ENCODE results near the gene TSPAN18. TPM values are rescaled to one million over a fixed set of nuclear protein-coding genes. Genes with fewer than 3 reads are reported as not detected.

The TSPAN18 gene
- total RNA-seq, 6 donors from 2014 or later: 8.2 to 48.6 (median 17.5) TPM

GRCh38 chr11:44773351-44773965 lies 46.7 kb downstream of the TSPAN18 start:
- Histone ChIP-seq H3K36me3 (no peaks in the 10 kb centered on the region), H3K4me1 (peaks cover 9 to 19% (median 15%) of the 10 kb centered on the region in 4 donors), H3K27me3 (no peaks in the 10 kb centered on the region), H3K9me3 (no peaks in the 10 kb centered on the region), H3K4me3 (no peak overlapping the region), H3K27ac (peak overlapping the region; percentile 5 to 57 (median 42))
- TF ChIP-seq EP300 (IDR thresholded peaks at IDR 0.05): no peak
- TF ChIP-seq CTCF (IDR thresholded peaks at IDR 0.05): no peak
- TF ChIP-seq POLR2A (IDR thresholded peaks at IDR 0.05): no peak
- TF ChIP-seq POLR2AphosphoS5 (IDR thresholded peaks at IDR 0.05): no peak
- WGBS, 2 donors: 71 to 81% methylated on average over 8 to 9 of the region's 9 CpGs
- no peak for ATAC-seq (ENCODE audit: low FRiP score in 2 of 2)
- DNase-seq: no peak

GRCh38 chr11:44774108-44774507 lies 47.3 kb downstream of the TSPAN18 start:
- Histone ChIP-seq H3K36me3 (no peaks in the 10 kb centered on the region), H3K27ac (peak overlapping the region in 3 of 4 donors; percentile 28 to 57 (median 56)), H3K27me3 (no peaks in the 10 kb centered on the region), H3K4me1 (peaks cover 9 to 19% (median 15%) of the 10 kb centered on the region in 4 donors), H3K4me3 (no peak overlapping the region), H3K9me3 (no peaks in the 10 kb centered on the region)
- peak in 1 of 2 donors; percentile 48 for ATAC-seq (ENCODE audit: low FRiP score in 2 of 2)
- 29 to 39% methylated on average over 2 of the region's 2 CpGs for WGBS, 2 donors
- no peak for DNase-seq
- TF ChIP-seq CTCF (IDR thresholded peaks at IDR 0.05) (no peak), POLR2AphosphoS5 (IDR thresholded peaks at IDR 0.05) (no peak), EP300 (IDR thresholded peaks at IDR 0.05) (no peak), POLR2A (IDR thresholded peaks at IDR 0.05) (no peak)

- ATAC-seq (ENCODE audit: low FRiP score in 2 of 2) (no peak), DNase-seq (no peak)
- no peaks in the 10 kb centered on the region for H3K9me3 ChIP-seq
- H3K27ac ChIP-seq: peak overlapping the region in 2 of 4 donors; percentile 56 to 57
- 26 to 50% methylated on average over 4 of the region's 4 CpGs for WGBS, 2 donors
- no peaks in the 10 kb centered on the region for H3K36me3 ChIP-seq
- TF ChIP-seq CTCF (IDR thresholded peaks at IDR 0.05) (no peak), POLR2AphosphoS5 (IDR thresholded peaks at IDR 0.05) (no peak), EP300 (IDR thresholded peaks at IDR 0.05) (no peak), POLR2A (IDR thresholded peaks at IDR 0.05) (no peak)
- peaks cover 9 to 19% (median 15%) of the 10 kb centered on the region in 4 donors for H3K4me1 ChIP-seq
- no peak overlapping the region for H3K4me3 ChIP-seq
- no peaks in the 10 kb centered on the region for H3K27me3 ChIP-seq
Observed at GRCh38 chr11:44774731-44775130, 48.0 kb downstream of the TSPAN18 start.

DNA sequence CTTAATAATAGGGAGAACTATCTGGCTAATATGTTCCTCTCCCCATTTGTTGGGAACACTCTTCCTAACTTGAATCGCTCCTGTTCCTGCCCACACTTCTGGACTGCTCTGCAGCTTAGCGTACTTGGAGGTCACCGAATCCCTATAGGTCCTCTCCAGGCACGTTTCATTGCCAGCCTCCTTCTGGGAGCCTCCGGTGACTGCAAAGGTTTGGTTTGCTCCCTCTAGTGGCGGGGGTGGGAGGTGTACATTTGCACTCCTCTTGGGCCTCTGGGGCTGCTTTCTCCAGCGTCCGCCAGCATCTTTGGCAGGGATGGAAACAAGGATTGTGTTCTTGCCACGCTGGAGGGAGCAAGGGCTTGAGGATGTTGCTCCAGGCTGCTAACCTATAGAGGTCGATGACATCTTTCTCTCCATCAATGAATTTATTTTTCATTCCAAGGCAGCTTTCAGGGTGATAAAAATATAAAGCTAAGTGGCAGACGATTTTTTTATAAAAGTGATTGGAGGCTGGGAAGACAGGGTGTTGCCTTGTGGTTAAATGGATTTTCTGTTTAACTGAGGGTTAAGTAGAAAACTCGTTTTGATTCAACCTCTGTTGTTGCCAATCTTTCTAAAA lies 48.7 kb downstream of the TSPAN18 start:
- no peaks in the 10 kb centered on the region for H3K9me3 ChIP-seq
- peaks cover 9 to 19% (median 15%) of the 10 kb centered on the region in 4 donors for H3K4me1 ChIP-seq
- H3K27me3 ChIP-seq: no peaks in the 10 kb centered on the region
- H3K36me3 ChIP-seq: no peaks in the 10 kb centered on the region
- WGBS, 2 donors: 42 to 53% methylated on average over 12 of the region's 12 CpGs
- no peak overlapping the region for H3K27ac ChIP-seq
- ATAC-seq (ENCODE audit: low FRiP score in 2 of 2) (peak in 1 of 2 donors; percentile 49), DNase-seq (peak in 1 of 2 donors; percentile 33)
- H3K4me3 ChIP-seq: no peak overlapping the region
- TF ChIP-seq EP300 (IDR thresholded peaks at IDR 0.05) (no peak), POLR2AphosphoS5 (IDR thresholded peaks at IDR 0.05) (no peak), POLR2A (IDR thresholded peaks at IDR 0.05) (no peak), CTCF (IDR thresholded peaks at IDR 0.05) (peak; percentile 44 to 67 (median 60))
